ENCODE data around the gene GABPB1.
A peak's percentile ranks its signal among the peaks of the same experiment; 100 is the strongest.

Gene GABPB1

GRCh38 chr15:50355619-50355905 lies 564 bp upstream of the GABPB1 start:
- Histone ChIP-seq H3K27ac (ENCODE audit: low read depth, low read length) (peak overlapping the region; percentile 99), H4K91ac (ENCODE audit: low read depth, low read length) (peak overlapping the region; percentile 93), H3K79me1 (ENCODE audit: low read length) (peaks cover 16% of the 10 kb centered on the region), H3K79me2 (ENCODE audit: control insufficient read depth, insufficient read depth, low read length, poor library complexity) (peaks cover 18% of the 10 kb centered on the region), H3K14ac (ENCODE audit: low read length) (peak overlapping the region; percentile 67), H3K36me3 (ENCODE audit: control insufficient read depth in 1 of 2, insufficient read depth in 2 of 2, low read length in 2 of 2) (peaks cover 0 to 6% of the 10 kb centered on the region in 2 experiments), H3K4ac (ENCODE audit: low read depth, low read length) (peak overlapping the region; percentile 57), H2BK5ac (ENCODE audit: low read depth, low read length, poor library complexity) (peak overlapping the region; percentile 99), H3K18ac (ENCODE audit: low read length) (peak overlapping the region; percentile 44), H4K8ac (ENCODE audit: low read depth, low read length) (peak overlapping the region; percentile 75), H2BK12ac (ENCODE audit: low read length) (no peak overlapping the region), H2BK120ac (ENCODE audit: insufficient read depth, low read length, poor library complexity) (no peak overlapping the region), H3K23ac (ENCODE audit: low read length) (peak overlapping the region; percentile 89), H2AFZ (ENCODE audit: insufficient read depth, low read length, poor library complexity) (peak overlapping the region; percentile 15), H3K9me3 (ENCODE audit: insufficient read depth, low read depth, low read length) (peaks cover 2% of the 10 kb centered on the region), H3K9ac (ENCODE audit: low read length) (peak overlapping the region; percentile 100), H2AK5ac (ENCODE audit: low read length) (peak overlapping the region; percentile 81), H3K27me3 (ENCODE audit: insufficient read depth, low read length) (no peaks in the 10 kb centered on the region), H3K4me1 (ENCODE audit: control insufficient read depth in 1 of 2, insufficient read depth in 2 of 2, low read length in 2 of 2) (peaks cover 0 to 3% of the 10 kb centered on the region in 2 experiments), H3K4me2 (ENCODE audit: low read length) (peak overlapping the region; percentile 98), H4K12ac (ENCODE audit: low read depth, low read length) (peak overlapping the region; percentile 33), H3K4me3 (ENCODE audit: low read depth, low read length) (peak overlapping the region; percentile 96)
- no peak for DNase-seq
- no CpG with 5 or more reads among the region's 8 CpGs for WGBS (ENCODE audit: extremely low coverage, insufficient coverage, insufficient read length)

- peaks cover 16% of the 10 kb centered on the region for H3K79me1 ChIP-seq (ENCODE audit: low read length)
- H2AFZ ChIP-seq (ENCODE audit: insufficient read depth, low read length, poor library complexity): peak overlapping the region; percentile 93
- no peaks in the 10 kb centered on the region for H3K27me3 ChIP-seq (ENCODE audit: insufficient read depth, low read length)
- no peak overlapping the region for H3K23ac ChIP-seq (ENCODE audit: low read length)
- peak overlapping the region; percentile 99 for H4K8ac ChIP-seq (ENCODE audit: low read depth, low read length)
- peaks cover 2% of the 10 kb centered on the region for H3K9me3 ChIP-seq (ENCODE audit: insufficient read depth, low read depth, low read length)
- H2BK120ac ChIP-seq (ENCODE audit: insufficient read depth, low read length, poor library complexity): peak overlapping the region; percentile 95
- peak overlapping the region; percentile 96 for H3K4me3 ChIP-seq (ENCODE audit: low read depth, low read length)
- H2AK5ac ChIP-seq (ENCODE audit: low read length): peak overlapping the region; percentile 98
- peak overlapping the region; percentile 84 for H3K18ac ChIP-seq (ENCODE audit: low read length)
- H2BK5ac ChIP-seq (ENCODE audit: low read depth, low read length, poor library complexity): peak overlapping the region; percentile 99
- H3K14ac ChIP-seq (ENCODE audit: low read length): peak overlapping the region; percentile 99
- H2BK12ac ChIP-seq (ENCODE audit: low read length): no peak overlapping the region
- H3K4ac ChIP-seq (ENCODE audit: low read depth, low read length): peak overlapping the region; percentile 99
- peaks cover 0 to 4% of the 10 kb centered on the region in 2 experiments for H3K36me3 ChIP-seq (ENCODE audit: control insufficient read depth in 1 of 2, insufficient read depth in 2 of 2, low read length in 2 of 2)
- peak overlapping the region; percentile 100 for H3K9ac ChIP-seq (ENCODE audit: low read length)
- H4K91ac ChIP-seq (ENCODE audit: low read depth, low read length): peak overlapping the region; percentile 93
- DNase-seq: peak; percentile 92 to 93
- peaks cover 18% of the 10 kb centered on the region for H3K79me2 ChIP-seq (ENCODE audit: control insufficient read depth, insufficient read depth, low read length, poor library complexity)
- H3K4me2 ChIP-seq (ENCODE audit: low read length): peak overlapping the region; percentile 98
- H3K4me1 ChIP-seq (ENCODE audit: control insufficient read depth in 1 of 2, insufficient read depth in 2 of 2, low read length in 2 of 2): peaks cover 0 to 3% of the 10 kb centered on the region in 2 experiments
- no CpG with 5 or more reads among the region's 79 CpGs for WGBS (ENCODE audit: extremely low coverage, insufficient coverage, insufficient read length)
- H4K12ac ChIP-seq (ENCODE audit: low read depth, low read length): peak overlapping the region; percentile 99
- H3K27ac ChIP-seq (ENCODE audit: low read depth, low read length): peak overlapping the region; percentile 99
Measured at GRCh38 chr15:50353975-50354837, 792 bp downstream of the GABPB1 start.

- Histone ChIP-seq H3K79me2 (ENCODE audit: control insufficient read depth, insufficient read depth, low read length, poor library complexity) (peaks cover 18% of the 10 kb centered on the region), H2BK12ac (ENCODE audit: low read length) (no peak overlapping the region), H3K9ac (ENCODE audit: low read length) (peak overlapping the region; percentile 100), H3K27me3 (ENCODE audit: insufficient read depth, low read length) (no peaks in the 10 kb centered on the region), H4K12ac (ENCODE audit: low read depth, low read length) (no peak overlapping the region), H3K4me3 (ENCODE audit: low read depth, low read length) (peak overlapping the region; percentile 96), H3K4me2 (ENCODE audit: low read length) (peak overlapping the region; percentile 98), H4K8ac (ENCODE audit: low read depth, low read length) (no peak overlapping the region), H3K9me3 (ENCODE audit: insufficient read depth, low read depth, low read length) (peaks cover 2% of the 10 kb centered on the region), H3K23ac (ENCODE audit: low read length) (no peak overlapping the region), H2AK5ac (ENCODE audit: low read length) (no peak overlapping the region), H3K18ac (ENCODE audit: low read length) (no peak overlapping the region), H3K14ac (ENCODE audit: low read length) (no peak overlapping the region), H3K79me1 (ENCODE audit: low read length) (peaks cover 16% of the 10 kb centered on the region), H3K36me3 (ENCODE audit: control insufficient read depth in 1 of 2, insufficient read depth in 2 of 2, low read length in 2 of 2) (peaks cover 0 to 2% of the 10 kb centered on the region in 2 experiments), H4K91ac (ENCODE audit: low read depth, low read length) (no peak overlapping the region), H3K4ac (ENCODE audit: low read depth, low read length) (no peak overlapping the region), H2BK120ac (ENCODE audit: insufficient read depth, low read length, poor library complexity) (no peak overlapping the region), H2AFZ (ENCODE audit: insufficient read depth, low read length, poor library complexity) (no peak overlapping the region), H2BK5ac (ENCODE audit: low read depth, low read length, poor library complexity) (no peak overlapping the region), H3K27ac (ENCODE audit: low read depth, low read length) (peak overlapping the region; percentile 99), H3K4me1 (ENCODE audit: control insufficient read depth in 1 of 2, insufficient read depth in 2 of 2, low read length in 2 of 2) (peaks cover 0 to 3% of the 10 kb centered on the region in 2 experiments)
- WGBS (ENCODE audit: extremely low coverage, insufficient coverage, insufficient read length): no CpG with 5 or more reads among the region's 6 CpGs
- peak; percentile 35 to 79 for DNase-seq
Measured at GRCh38 chr15:50353251-50353974, 1.6 kb downstream of the GABPB1 start.

GRCh38 chr15:50350621-50351020 lies 4.4 kb downstream of the GABPB1 start:
- H2AK5ac ChIP-seq (ENCODE audit: low read length): no peak overlapping the region
- peaks cover 2% of the 10 kb centered on the region for H3K9me3 ChIP-seq (ENCODE audit: insufficient read depth, low read depth, low read length)
- no peak overlapping the region for H4K91ac ChIP-seq (ENCODE audit: low read depth, low read length)
- H3K27ac ChIP-seq (ENCODE audit: low read depth, low read length): no peak overlapping the region
- H3K36me3 ChIP-seq (ENCODE audit: control insufficient read depth in 1 of 2, insufficient read depth in 2 of 2, low read length in 2 of 2): no peaks in the 10 kb centered on the region
- H3K4me1 ChIP-seq (ENCODE audit: control insufficient read depth in 1 of 2, insufficient read depth in 2 of 2, low read length in 2 of 2): peaks cover 0 to 3% of the 10 kb centered on the region in 2 experiments
- no peak overlapping the region for H4K8ac ChIP-seq (ENCODE audit: low read depth, low read length)
- H3K4me3 ChIP-seq (ENCODE audit: low read depth, low read length): no peak overlapping the region
- no peak overlapping the region for H3K4ac ChIP-seq (ENCODE audit: low read depth, low read length)
- no peak overlapping the region for H3K18ac ChIP-seq (ENCODE audit: low read length)
- H3K14ac ChIP-seq (ENCODE audit: low read length): no peak overlapping the region
- H3K23ac ChIP-seq (ENCODE audit: low read length): no peak overlapping the region
- no peak overlapping the region for H3K9ac ChIP-seq (ENCODE audit: low read length)
- no peak overlapping the region for H2BK5ac ChIP-seq (ENCODE audit: low read depth, low read length, poor library complexity)
- DNase-seq: no peak
- peaks cover 18% of the 10 kb centered on the region for H3K79me2 ChIP-seq (ENCODE audit: control insufficient read depth, insufficient read depth, low read length, poor library complexity)
- H3K27me3 ChIP-seq (ENCODE audit: insufficient read depth, low read length): no peaks in the 10 kb centered on the region
- H2BK120ac ChIP-seq (ENCODE audit: insufficient read depth, low read length, poor library complexity): no peak overlapping the region
- WGBS (ENCODE audit: extremely low coverage, insufficient coverage, insufficient read length): no CpG with 5 or more reads among the region's 3 CpGs
- H2BK12ac ChIP-seq (ENCODE audit: low read length): no peak overlapping the region
- no peak overlapping the region for H3K4me2 ChIP-seq (ENCODE audit: low read length)
- H4K12ac ChIP-seq (ENCODE audit: low read depth, low read length): no peak overlapping the region
- H2AFZ ChIP-seq (ENCODE audit: insufficient read depth, low read length, poor library complexity): no peak overlapping the region
- peaks cover 16% of the 10 kb centered on the region for H3K79me1 ChIP-seq (ENCODE audit: low read length)

All from trophoblast cell (in vitro differentiated cells and primary cell).